ENCODE results near the gene TFEB.

TFEB gene

GRCh38 chr6:41736800-41737555 lies 1.6 kb upstream of the TFEB start:
- DNase-seq = no peak

GRCh38 chr6:41736186-41736733 lies 852 bp upstream of the TFEB start:
- no peak for DNase-seq

GRCh38 chr6:41734666-41735426 lies 562 bp downstream of the TFEB start:
- peak; percentile 67 for DNase-seq

GRCh38 chr6:41733707-41734665 lies 1.4 kb downstream of the TFEB start:
- peak; percentile 85 for DNase-seq

- peak; percentile 31 for DNase-seq
Observed at GRCh38 chr6:41733360-41733706, 2.1 kb downstream of the TFEB start.

GRCh38 chr6:41732591-41733359 lies 2.6 kb downstream of the TFEB start:
- peak; percentile 81 for DNase-seq

GRCh38 chr6:41732149-41732548 lies 3.3 kb downstream of the TFEB start:
- DNase-seq = no peak

- DNase-seq = no peak
Observed at GRCh38 chr6:41731561-41732086, 3.8 kb downstream of the TFEB start.

- no peak for DNase-seq
Observed at GRCh38 chr6:41730531-41731436, 4.6 kb downstream of the TFEB start.

GRCh38 chr6:41729624-41730023 lies 5.8 kb downstream of the TFEB start:
- DNase-seq = no peak

- no peak for DNase-seq
Observed at GRCh38 chr6:41728954-41729353, 6.5 kb downstream of the TFEB start.

GRCh38 chr6:41728073-41728936 lies 7.1 kb downstream of the TFEB start:
- peak; percentile 98 for DNase-seq

GRCh38 chr6:41727705-41728072 lies 7.7 kb downstream of the TFEB start:
- DNase-seq = no peak

- no peak for DNase-seq
Observed at GRCh38 chr6:41726876-41727275, 8.5 kb downstream of the TFEB start.

GRCh38 chr6:41724586-41725501 lies 10.6 kb downstream of the TFEB start:
- no peak for DNase-seq

GRCh38 chr6:41724228-41724580 lies 11.2 kb downstream of the TFEB start:
- no peak for DNase-seq

- DNase-seq = no peak
Observed at GRCh38 chr6:41723530-41724227, 11.7 kb downstream of the TFEB start.

GRCh38 chr6:41722969-41723529 lies 12.4 kb downstream of the TFEB start:
- DNase-seq = no peak
